CD4-positive, alpha-beta T cell treated with Interleukin-10 for 1 hour (primary cell): ENCODE data around the gene KCNIP1.
"Not testable (repeated sequence)": the region's sequence is repeated elsewhere in the genome, so short reads cannot be mapped to it uniquely, and the experiment has no call there.

Source experiments
- DNase-seq: peaks from one replicate; pipeline ENCODE4 v3.0.0-alpha.2; 2020

KCNIP1 gene

GRCh38 chr5:170757182-170757601 is 253.4 kb downstream of the KCNIP1 start:
- no peak for DNase-seq

- no peak for DNase-seq
Measured at GRCh38 chr5:170757669-170758068, 253.8 kb downstream of the KCNIP1 start.

- DNase-seq: no peak
Measured at GRCh38 chr5:170758481-170758880, 254.7 kb downstream of the KCNIP1 start.

- DNase-seq: no peak
Measured at GRCh38 chr5:170760113-170760512, 256.3 kb downstream of the KCNIP1 start.

GRCh38 chr5:170761048-170761707 is 257.4 kb downstream of the KCNIP1 start:
- no peak for DNase-seq

- DNase-seq: no peak
Measured at GRCh38 chr5:170761708-170762066, 257.9 kb downstream of the KCNIP1 start.

- not testable (repeated sequence) for DNase-seq
Measured at GRCh38 chr5:170762298-170762697, 258.5 kb downstream of the KCNIP1 start.

- not testable (repeated sequence) for DNase-seq
Measured at GRCh38 chr5:170765868-170766267, 262.0 kb downstream of the KCNIP1 start.

GRCh38 chr5:170769246-170769645 is 265.4 kb downstream of the KCNIP1 start:
- DNase-seq: no peak

GRCh38 chr5:170769898-170770416 is 266.1 kb downstream of the KCNIP1 start:
- DNase-seq: no peak

GRCh38 chr5:170771496-170771895 is 267.7 kb downstream of the KCNIP1 start:
- no peak for DNase-seq

- no peak for DNase-seq
Measured at GRCh38 chr5:170773024-170773985, 269.5 kb downstream of the KCNIP1 start.

- DNase-seq: no peak
Measured at GRCh38 chr5:170774831-170775230, 271.0 kb downstream of the KCNIP1 start.

GRCh38 chr5:170781946-170782345 is 278.1 kb downstream of the KCNIP1 start:
- DNase-seq: no peak

GRCh38 chr5:170782438-170782837 is 278.6 kb downstream of the KCNIP1 start:
- no peak for DNase-seq

- no peak for DNase-seq
Measured at GRCh38 chr5:170783498-170784247, 279.9 kb downstream of the KCNIP1 start, which contains the start of gene GABRP. GABRP (plus strand) TSS chr5:170783725; CDS start chr5:170788616, 4,891 bp downstream.

- no peak for DNase-seq
Measured at GRCh38 chr5:170785416-170785815, 281.6 kb downstream of the KCNIP1 start.
